ENCODE results near the gene EPHB1.

EPHB1 gene

GRCh38 chr3:135168822-135169221 lies 373.8 kb downstream of the EPHB1 start:
- no peaks in the 10 kb centered on the region for H3K9me3 Mint-ChIP-seq
- TF ChIP-seq CTCF (IDR thresholded peaks at IDR 0.05; ENCODE audit: unreplicated experiment in 3 of 3), result no peak
- H3K4me3 Mint-ChIP-seq, result no peak overlapping the region
- H3K36me3 Mint-ChIP-seq (ENCODE audit: low read depth), result no peaks in the 10 kb centered on the region
- H3K27ac Mint-ChIP-seq, result no peak overlapping the region
- peaks cover 3% of the 10 kb centered on the region for H3K27me3 Mint-ChIP-seq (ENCODE audit: low read depth)
- no peaks in the 10 kb centered on the region for H3K4me1 Mint-ChIP-seq

- Mint-ChIP-seq H3K27ac (no peak overlapping the region), H3K36me3 (ENCODE audit: low read depth) (no peaks in the 10 kb centered on the region), H3K4me1 (no peaks in the 10 kb centered on the region), H3K27me3 (ENCODE audit: low read depth) (peaks cover 7% of the 10 kb centered on the region), H3K9me3 (no peaks in the 10 kb centered on the region), H3K4me3 (no peak overlapping the region)
- TF ChIP-seq CTCF (IDR thresholded peaks at IDR 0.05; ENCODE audit: unreplicated experiment in 3 of 3), result no peak
Observed at GRCh38 chr3:135169651-135170050, 374.6 kb downstream of the EPHB1 start.

GRCh38 chr3:135170732-135171131 lies 375.7 kb downstream of the EPHB1 start:
- Mint-ChIP-seq H3K4me3 (no peak overlapping the region), H3K27me3 (ENCODE audit: low read depth) (peaks cover 7% of the 10 kb centered on the region), H3K36me3 (ENCODE audit: low read depth) (no peaks in the 10 kb centered on the region), H3K27ac (no peak overlapping the region), H3K9me3 (no peaks in the 10 kb centered on the region), H3K4me1 (peaks cover 2% of the 10 kb centered on the region)
- no peak for TF ChIP-seq CTCF (IDR thresholded peaks at IDR 0.05; ENCODE audit: unreplicated experiment in 3 of 3)

GRCh38 chr3:135172191-135172869 lies 377.3 kb downstream of the EPHB1 start:
- Mint-ChIP-seq H3K36me3 (ENCODE audit: low read depth) (no peaks in the 10 kb centered on the region), H3K4me1 (peaks cover 4% of the 10 kb centered on the region), H3K27ac (no peak overlapping the region), H3K4me3 (no peak overlapping the region), H3K27me3 (ENCODE audit: low read depth) (peaks cover 7% of the 10 kb centered on the region), H3K9me3 (no peaks in the 10 kb centered on the region)
- TF ChIP-seq CTCF (IDR thresholded peaks at IDR 0.05; ENCODE audit: unreplicated experiment in 3 of 3), result no peak

GRCh38 chr3:135175728-135176277 lies 380.7 kb downstream of the EPHB1 start:
- Mint-ChIP-seq H3K36me3 (ENCODE audit: low read depth) (no peaks in the 10 kb centered on the region), H3K4me3 (no peak overlapping the region), H3K27ac (no peak overlapping the region), H3K4me1 (peaks cover 4% of the 10 kb centered on the region), H3K9me3 (no peaks in the 10 kb centered on the region), H3K27me3 (ENCODE audit: low read depth) (peaks cover 9% of the 10 kb centered on the region)
- no peak for TF ChIP-seq CTCF (IDR thresholded peaks at IDR 0.05; ENCODE audit: unreplicated experiment in 3 of 3)

- Mint-ChIP-seq H3K36me3 (ENCODE audit: low read depth) (no peaks in the 10 kb centered on the region), H3K27ac (no peak overlapping the region), H3K4me1 (peaks cover 6% of the 10 kb centered on the region), H3K27me3 (ENCODE audit: low read depth) (peaks cover 9% of the 10 kb centered on the region), H3K4me3 (no peak overlapping the region), H3K9me3 (no peaks in the 10 kb centered on the region)
- no peak for TF ChIP-seq CTCF (IDR thresholded peaks at IDR 0.05; ENCODE audit: unreplicated experiment in 3 of 3)
Observed at GRCh38 chr3:135176881-135177280, 381.8 kb downstream of the EPHB1 start.
